GM13977 (cell line): ENCODE results near the gene COA7.
"Not testable (repeated sequence)": the region's sequence is repeated elsewhere in the genome, so short reads cannot be mapped to it uniquely, and the experiment has no call there.

ENCODE experiments used
- DNase-seq: peaks from one replicate; pipeline ENCODE4 v3.0.0; 2012; ENCODE audit warnings: low spot score
- CTCF ChIP-seq: IDR thresholded peaks from 2 replicates; pipeline ENCODE4 v1.5.1; 2012; ENCODE audit warnings: mild to moderate bottlenecking, control low read depth; ENCODE audit not compliant: insufficient read depth; ENCODE audit errors: extremely low read depth, missing control alignments
- in situ Hi-C: fragments of 300-500 bp; cut with MboI; formaldehyde crosslinking; loops from one replicate; pipeline ENCODE4 v1.12.0; 2022; ENCODE audit warnings: low sequenced_read_pairs, low pct_unique_long_range_greater_than_20kb, mixed read lengths, inconsistent platforms; ENCODE audit not compliant: unreplicated experiment

COA7 gene

GRCh38 chr1:52706136-52706670 is 8.1 kb upstream of the COA7 start:
- in situ Hi-C loops: loop anchor here (10.0 kb wide), 1 partner anchor 479 kb away; no protein-coding TSS in a partner anchor
- DNase-seq: no peak
- no peak for TF ChIP-seq CTCF

DNA sequence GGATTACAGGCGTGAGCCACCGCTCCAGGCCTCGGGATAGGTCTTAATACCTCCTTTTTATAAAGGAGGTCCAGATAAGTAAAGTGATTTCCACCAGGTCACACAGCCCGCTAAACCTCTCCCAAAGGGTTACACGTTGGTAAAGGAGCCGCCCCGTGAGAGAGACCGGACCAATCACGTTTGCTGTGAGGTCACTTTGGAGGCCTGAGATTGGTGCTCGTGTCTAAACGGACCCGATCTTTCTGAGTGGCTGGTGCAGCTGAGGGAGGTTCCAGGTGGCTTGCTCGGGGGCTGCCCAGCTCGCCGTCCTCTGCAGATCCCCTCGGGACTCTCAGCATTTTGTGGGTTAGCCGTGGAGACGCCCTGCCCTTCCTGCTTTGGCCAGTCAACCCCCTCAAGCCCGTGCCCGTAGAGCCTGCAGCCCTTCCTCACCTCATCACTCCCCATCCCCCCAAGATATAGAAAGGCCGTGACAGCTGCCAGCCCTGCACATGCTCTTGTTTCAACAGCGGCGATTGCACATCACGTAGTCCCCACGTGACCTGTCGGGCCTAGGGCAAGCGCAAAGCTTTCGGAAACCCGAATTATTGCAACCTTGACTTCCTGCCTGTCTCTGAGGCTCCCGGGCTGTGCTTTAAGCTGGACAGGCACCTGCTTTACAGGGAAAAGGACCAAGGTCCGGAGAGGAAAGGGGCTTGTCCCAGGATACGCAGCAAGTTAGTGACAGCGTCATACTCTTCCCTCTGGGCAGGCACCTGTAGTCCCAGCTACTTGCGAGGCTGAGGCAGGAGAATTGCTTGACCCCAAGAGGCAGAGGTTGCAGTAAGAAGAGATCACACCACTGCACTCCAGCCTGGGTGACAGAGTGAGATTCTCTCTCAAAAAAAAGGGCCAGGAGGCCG is 5.0 kb upstream of the COA7 start:
- peak; percentile 87 for DNase-seq
- in situ Hi-C loops: loop anchor here (10.0 kb wide), 1 partner anchor 482 kb away; no protein-coding TSS in a partner anchor

GRCh38 chr1:52695627-52696026 is 2.5 kb downstream of the COA7 start:
- in situ Hi-C loops: loop anchor here (25.0 kb wide), 1 partner anchor 558 kb away; the partner anchor contains the start of gene ZFYVE9
- DNase-seq: no peak
- TF ChIP-seq CTCF: no peak

More for the DNA sequence above, 5.0 kb upstream of the COA7 start:
- no peak for TF ChIP-seq CTCF

DNA sequence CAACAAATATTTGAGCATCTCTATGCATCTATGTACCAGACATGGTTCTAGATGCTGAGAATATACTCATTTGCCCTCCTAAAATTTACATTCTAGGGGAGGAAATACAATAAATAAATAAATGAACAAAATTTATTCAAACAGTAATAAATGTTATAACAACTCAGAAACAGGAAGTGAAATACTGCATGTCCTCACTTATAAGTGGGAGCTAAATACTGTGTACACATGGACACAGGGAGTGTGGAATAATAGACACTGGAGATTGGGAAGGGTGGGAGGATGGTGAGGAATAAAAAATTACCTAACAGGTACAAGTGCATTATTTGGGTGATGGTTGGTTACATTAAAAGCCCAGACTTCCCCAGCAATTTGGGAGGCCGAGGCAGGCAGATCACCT is 4.3 kb downstream of the COA7 start:
- no peak for TF ChIP-seq CTCF
- in situ Hi-C loops: loop anchor here (25.0 kb wide), 1 partner anchor 557 kb away; the partner anchor contains the start of gene ZFYVE9
- DNase-seq: no peak

DNA sequence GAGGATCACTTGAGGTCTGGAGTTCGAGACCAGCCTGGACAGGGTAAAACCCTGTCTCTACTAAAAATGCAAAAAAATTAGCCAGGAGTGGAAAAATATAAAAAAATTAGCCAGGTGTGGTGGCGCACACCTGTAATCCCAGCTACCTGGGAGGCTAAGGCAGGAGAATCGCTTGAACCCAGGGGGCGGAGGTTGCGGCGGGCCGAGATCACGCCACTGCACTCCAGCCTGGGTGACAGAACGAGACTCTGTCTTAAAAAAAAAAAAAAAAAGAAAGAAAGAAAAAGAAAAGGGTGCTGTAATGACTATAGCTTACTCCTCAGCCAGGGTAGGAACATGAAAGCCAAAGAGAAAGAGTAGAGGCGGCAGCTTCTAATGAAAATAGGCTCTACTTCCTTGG is 4.8 kb downstream of the COA7 start:
- not testable (repeated sequence) for DNase-seq
- in situ Hi-C loops: loop anchor here (25.0 kb wide), 1 partner anchor 556 kb away; the partner anchor contains the start of gene ZFYVE9

DNA sequence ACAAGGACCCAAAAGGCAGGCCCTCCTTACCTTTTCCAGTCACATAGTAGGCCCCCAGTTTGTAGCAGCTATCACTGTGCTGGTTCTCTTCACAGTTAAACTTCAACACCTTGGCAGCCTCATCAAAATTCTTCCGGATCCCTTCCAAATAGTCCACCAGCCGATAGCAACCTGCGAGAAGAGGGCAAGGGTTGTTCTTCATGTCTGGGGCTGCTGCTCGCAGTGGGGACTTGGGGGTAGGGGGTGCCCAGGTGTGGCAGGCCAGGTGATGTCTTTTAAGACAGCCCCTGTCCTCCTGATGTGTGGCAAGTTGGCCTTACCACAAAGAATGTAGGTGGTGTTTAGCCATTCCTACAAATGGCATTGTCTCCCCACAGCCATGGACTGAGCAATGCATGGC is 5.5 kb downstream of the COA7 start:
- no peak for DNase-seq
- no peak for TF ChIP-seq CTCF
- in situ Hi-C loops: loop anchor here (25.0 kb wide), 1 partner anchor 555 kb away; the partner anchor contains the start of gene ZFYVE9

- in situ Hi-C loops: loop anchor here (25.0 kb wide), 1 partner anchor 555 kb away; the partner anchor contains the start of gene ZFYVE9
- TF ChIP-seq CTCF: no peak
- no peak for DNase-seq
These were observed 6.3 kb downstream of the COA7 start for GRCh38 chr1:52691821-52692220.
